ENCODE data around the gene ALOX5. TPM values are rescaled to one million over a fixed set of nuclear protein-coding genes. Genes with fewer than 3 reads are reported as not detected.

The ALOX5 gene
- total RNA-seq, 2 donors from 2014 or later = 21.2 to 35.0 TPM

GRCh38 chr10:45450866-45451265, 76.8 kb downstream of the ALOX5 start:
- TF ChIP-seq CTCF (IDR thresholded peaks at IDR 0.05) (no peak), POLR2AphosphoS5 (IDR thresholded peaks at IDR 0.05) (no peak), POLR2A (IDR thresholded peaks at IDR 0.05) (no peak)
- no peaks in the 10 kb centered on the region for H3K9me3 ChIP-seq
- 99% methylated on average over 3 of the region's 3 CpGs for WGBS

DNA sequence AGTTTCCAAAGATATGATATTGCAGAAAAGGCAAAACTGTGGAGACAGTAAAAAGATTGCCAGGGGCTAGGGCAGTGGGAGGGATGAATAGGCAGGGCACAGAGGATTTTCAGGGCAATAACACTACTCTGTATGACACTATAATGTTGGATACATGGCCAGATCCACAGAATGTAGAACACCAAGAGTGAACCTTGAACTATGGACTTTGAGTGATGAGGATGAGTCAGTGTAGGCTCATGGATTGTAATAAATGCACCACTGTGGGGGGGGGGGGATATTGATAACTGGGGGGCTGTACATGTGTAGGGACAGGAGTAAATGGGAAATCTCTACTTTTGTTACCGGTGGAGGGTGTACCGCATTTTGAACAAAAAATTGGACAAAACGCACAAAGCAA, 77.4 kb downstream of the ALOX5 start:
- no peaks in the 10 kb centered on the region for H3K36me3 ChIP-seq
- no peak overlapping the region for H3K4me3 ChIP-seq
- no peaks in the 10 kb centered on the region for H3K27me3 ChIP-seq (replicated peaks; ENCODE audit: insufficient read depth)
- no peaks in the 10 kb centered on the region for H3K9me3 ChIP-seq
- H3K27ac ChIP-seq = no peak overlapping the region
- no peak for TF ChIP-seq POLR2AphosphoS5 (IDR thresholded peaks at IDR 0.05)
- no peak for TF ChIP-seq POLR2A (IDR thresholded peaks at IDR 0.05)
- no peak for TF ChIP-seq CTCF (IDR thresholded peaks at IDR 0.05)
- no peak for DNase-seq (ENCODE audit: low spot score)
- no peaks in the 10 kb centered on the region for H3K4me1 ChIP-seq (replicated peaks)
- WGBS = 99% methylated on average over 3 of the region's 3 CpGs
- intact Hi-C loops (cut with DNase I) = no loop called here

More at GRCh38 chr10:45450866-45451265, 76.8 kb downstream of the ALOX5 start:
- intact Hi-C loops (cut with DNase I) = no loop called here
- Histone ChIP-seq H3K27me3 (replicated peaks; ENCODE audit: insufficient read depth) (no peaks in the 10 kb centered on the region), H3K36me3 (no peaks in the 10 kb centered on the region), H3K4me1 (replicated peaks) (no peaks in the 10 kb centered on the region), H3K27ac (no peak overlapping the region), H3K4me3 (no peak overlapping the region)
- DNase-seq (ENCODE audit: low spot score) = no peak

GRCh38 chr10:45452268-45452667, 78.3 kb downstream of the ALOX5 start:
- H3K27ac ChIP-seq = no peak overlapping the region
- H3K36me3 ChIP-seq = peaks cover 0 to under 1% of the 10 kb centered on the region in 2 donors
- no peak for TF ChIP-seq POLR2AphosphoS5 (IDR thresholded peaks at IDR 0.05)
- TF ChIP-seq POLR2A (IDR thresholded peaks at IDR 0.05) = no peak
- no peak for TF ChIP-seq CTCF (IDR thresholded peaks at IDR 0.05)
- intact Hi-C loops (cut with DNase I) = no loop called here
- no peaks in the 10 kb centered on the region for H3K9me3 ChIP-seq
- no peaks in the 10 kb centered on the region for H3K27me3 ChIP-seq (replicated peaks; ENCODE audit: insufficient read depth)
- DNase-seq (ENCODE audit: low spot score) = no peak
- H3K4me1 ChIP-seq (replicated peaks) = no peaks in the 10 kb centered on the region
- H3K4me3 ChIP-seq = no peak overlapping the region

GRCh38 chr10:45452743-45453452, 78.9 kb downstream of the ALOX5 start:
- Histone ChIP-seq H3K4me3 (no peak overlapping the region), H3K27me3 (replicated peaks; ENCODE audit: insufficient read depth) (no peaks in the 10 kb centered on the region), H3K36me3 (peaks cover 0 to 7% of the 10 kb centered on the region in 2 donors), H3K9me3 (no peaks in the 10 kb centered on the region), H3K4me1 (replicated peaks) (no peaks in the 10 kb centered on the region), H3K27ac (no peak overlapping the region)
- intact Hi-C loops (cut with DNase I) = no loop called here
- TF ChIP-seq CTCF (IDR thresholded peaks at IDR 0.05) (no peak), POLR2A (IDR thresholded peaks at IDR 0.05) (no peak), POLR2AphosphoS5 (IDR thresholded peaks at IDR 0.05) (no peak)
- DNase-seq (ENCODE audit: low spot score) = no peak
- 83% methylated on average over 7 of the region's 7 CpGs for WGBS

DNA sequence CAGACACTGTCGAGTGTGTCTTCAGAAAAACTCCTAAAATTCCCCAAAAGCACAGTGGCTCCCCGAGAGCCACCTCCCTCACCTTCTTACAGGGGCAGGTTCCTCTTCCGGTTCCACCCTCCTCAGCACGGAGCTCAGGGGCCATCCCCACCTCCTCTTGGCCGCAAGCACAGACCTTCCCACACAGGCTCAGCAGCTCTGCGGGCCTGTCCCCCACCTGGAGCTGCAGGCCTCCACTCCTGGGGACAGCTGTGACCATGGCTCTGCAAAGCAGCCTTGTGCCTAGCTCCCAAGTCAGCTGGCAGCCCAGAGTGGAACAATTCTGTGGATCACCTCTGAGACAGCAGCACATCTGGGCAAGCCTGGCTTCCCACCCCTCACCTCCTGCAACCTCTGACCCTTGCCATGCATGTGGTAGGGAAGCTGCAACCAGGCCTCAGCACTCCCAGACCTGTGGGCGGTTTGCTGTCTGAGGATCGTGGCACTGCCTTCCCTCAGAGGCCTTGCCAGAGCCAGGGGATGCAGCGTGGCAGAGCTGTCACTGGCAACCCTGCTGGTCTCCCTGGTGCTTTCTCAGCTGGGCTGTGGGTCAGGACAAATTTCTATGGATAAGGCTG, 79.7 kb downstream of the ALOX5 start:
- Histone ChIP-seq H3K27me3 (replicated peaks; ENCODE audit: insufficient read depth) (no peaks in the 10 kb centered on the region), H3K4me3 (no peak overlapping the region), H3K36me3 (peaks cover 0 to 12% of the 10 kb centered on the region in 2 donors), H3K9me3 (no peaks in the 10 kb centered on the region), H3K4me1 (replicated peaks) (no peaks in the 10 kb centered on the region), H3K27ac (no peak overlapping the region)
- 85% methylated on average over 9 of the region's 9 CpGs for WGBS
- intact Hi-C loops (cut with DNase I) = no loop called here
- no peak for DNase-seq (ENCODE audit: low spot score)
- TF ChIP-seq CTCF (IDR thresholded peaks at IDR 0.05) (no peak), POLR2A (IDR thresholded peaks at IDR 0.05) (no peak), POLR2AphosphoS5 (IDR thresholded peaks at IDR 0.05) (no peak)
